ENCODE results near the gene SOAT2. TPM values are rescaled to one million over a fixed set of nuclear protein-coding genes. Genes with fewer than 3 reads are reported as not detected.

Gene SOAT2
- total and polyA plus RNA-seq, 2 of the 4 experiments (the other 2 are of a cell fraction) = 0.18 to 0.39 TPM

- no peak overlapping the region for H4K91ac ChIP-seq (ENCODE audit: insufficient read depth, low read depth, low read length)
- H3K56ac ChIP-seq (ENCODE audit: extremely low read depth, insufficient read depth, low read length) = no peak overlapping the region
- dilution Hi-C loops (cut with HindIII; ENCODE audit: low sequenced_read_pairs, unreplicated experiment) (no loop called here), intact Hi-C loops (cut with micrococcal nuclease) (no loop called here), in situ Hi-C loops (cut with MboI; ENCODE audit: low sequenced_read_pairs) (no loop called here)
- no peak overlapping the region for H3K4ac ChIP-seq (ENCODE audit: low read depth, low read length)
- no CpG with 5 or more reads among the region's 2 CpGs for WGBS, 2 experiments (ENCODE audit: extremely low coverage in 2 of 2, insufficient read length in 1 of 2)
- no peak overlapping the region for H2AFZ ChIP-seq (replicated peaks; ENCODE audit: low read length, poor library complexity)
- H3K9ac ChIP-seq (ENCODE audit: low read depth, low read length) = no peak overlapping the region
- H2BK5ac ChIP-seq (ENCODE audit: low read depth, low read length, poor library complexity, severe bottlenecking) = no peak overlapping the region
- H2BK15ac ChIP-seq (ENCODE audit: low read depth, low read length) = no peak overlapping the region
- H2AK5ac ChIP-seq (ENCODE audit: low read depth, low read length) = no peak overlapping the region
- H3K4me3 ChIP-seq (ENCODE audit: insufficient read depth, low read depth, low read length) = no peak overlapping the region
- H3K14ac ChIP-seq (replicated peaks; ENCODE audit: low read depth, low read length) = no peak overlapping the region
- no peak overlapping the region for H2AK9ac ChIP-seq (replicated peaks; ENCODE audit: low read depth, low read length, poor library complexity)
- H3K27ac ChIP-seq (ENCODE audit: insufficient read depth, low read length) = no peak overlapping the region
- H3K18ac ChIP-seq (ENCODE audit: low read depth, low read length) = no peak overlapping the region
- no peaks in the 10 kb centered on the region for H4K20me1 ChIP-seq (ENCODE audit: insufficient read depth, low read length)
- no peak overlapping the region for H2BK120ac ChIP-seq (ENCODE audit: low read depth, low read length)
- no peaks in the 10 kb centered on the region; the same call in 1 of the 2 replicates for H3K27me3 ChIP-seq (ENCODE audit: control insufficient read depth, insufficient read depth, low read length)
- no peak overlapping the region for H3K4me2 ChIP-seq (ENCODE audit: low read depth, low read length)
- no peaks in the 10 kb centered on the region for H3K36me3 ChIP-seq (ENCODE audit: control insufficient read depth, insufficient read depth, low read length)
- ChIA-PET CTCF (no interaction called here), POLR2A (ENCODE audit: unreplicated experiment) (no interaction called here)
- no peak overlapping the region for H4K8ac ChIP-seq (ENCODE audit: low read depth in 2 of 2, low read length in 2 of 2)
- BruUV-seq (replicated peaks) = no TSS peak
- TF ChIP-seq POLR2A (IDR thresholded peaks at IDR 0.05; ENCODE audit: low read depth, low read length) (no peak), RCOR1 (IDR thresholded peaks at IDR 0.05; ENCODE audit: insufficient replicate concordance, low read length) (no peak), CEBPB (IDR thresholded peaks at IDR 0.05; ENCODE audit: low read depth, low read length) (no peak), CHD1 (IDR thresholded peaks at IDR 0.05; ENCODE audit: low read depth, low read length) (no peak), MAFK (IDR thresholded peaks at IDR 0.05; ENCODE audit: low read depth, low read length) (no peak), ELK1 (IDR thresholded peaks at IDR 0.05; ENCODE audit: borderline replicate concordance, low read depth, low read length) (no peak), RAD21 (IDR thresholded peaks at IDR 0.05; ENCODE audit: low read length) (no peak), MAZ (IDR thresholded peaks at IDR 0.05; ENCODE audit: borderline replicate concordance, low read depth, low read length) (no peak), MXI1 (IDR thresholded peaks at IDR 0.05; ENCODE audit: borderline replicate concordance, low read depth, low read length) (no peak), FOS (IDR thresholded peaks at IDR 0.05; ENCODE audit: low read depth, low read length) (no peak), BHLHE40 (IDR thresholded peaks at IDR 0.05; ENCODE audit: low read depth, low read length) (no peak)
- peaks cover 11% of the 10 kb centered on the region for H3K4me1 ChIP-seq (ENCODE audit: control insufficient read depth, insufficient read depth, low read length)
- no peak for ATAC-seq (ENCODE audit: low read depth)
- peaks cover 6% of the 10 kb centered on the region; the same call in 1 of the 2 replicates for H3K9me1 ChIP-seq (ENCODE audit: insufficient read depth, low read length)
- peaks cover 3 to 16% of the 10 kb centered on the region in 2 experiments; a peak in 3 of 4 replicates for H3K79me1 ChIP-seq (ENCODE audit: low read depth in 1 of 2, low read length in 2 of 2)
- DNase-seq = no peak
- no peaks in the 10 kb centered on the region for H3K9me3 ChIP-seq (ENCODE audit: control insufficient read depth, insufficient read depth, low read length)
- H3K23ac ChIP-seq (ENCODE audit: low read depth, low read length) = no peak overlapping the region
- no peak overlapping the region for H4K5ac ChIP-seq (ENCODE audit: low read depth, low read length)
- H2BK20ac ChIP-seq (ENCODE audit: low read depth, low read length) = no peak overlapping the region
Observed at GRCh38 chr12:53082637-53083175, 20.6 kb upstream of the SOAT2 start.
